Measurements from ENCODE around the gene HIVEP3. TPM values are rescaled to one million over a fixed set of nuclear protein-coding genes. Genes with fewer than 3 reads are reported as not detected.
A peak's percentile ranks its signal among the peaks of the same experiment; 100 is the strongest.

Gene HIVEP3
- total RNA-seq, 1 donor from 2014 or later = 76.7 TPM

- peaks cover 6% of the 10 kb centered on the region for H3K36me3 Mint-ChIP-seq (ENCODE audit: low read depth)
- H3K27ac Mint-ChIP-seq = peak overlapping the region; percentile 57
- peak overlapping the region; percentile 23 for H3K4me3 Mint-ChIP-seq
Measured at GRCh38 chr1:41901551-41901950, 17.2 kb downstream of the HIVEP3 start.

GRCh38 chr1:41900603-41901444, 17.9 kb downstream of the HIVEP3 start:
- H3K36me3 Mint-ChIP-seq (ENCODE audit: low read depth) = peaks cover 5% of the 10 kb centered on the region
- peak overlapping the region; percentile 50 for H3K27ac Mint-ChIP-seq
- no peak for DNase-seq (ENCODE audit: low spot score)
- no peaks in the 10 kb centered on the region for H3K27me3 Mint-ChIP-seq (ENCODE audit: insufficient read depth)
- peaks cover 88% of the 10 kb centered on the region for H3K4me1 Mint-ChIP-seq (ENCODE audit: low read depth)
- peak overlapping the region; percentile 30 for H3K4me3 Mint-ChIP-seq
- intact Hi-C loops (cut with micrococcal nuclease) = no loop called here
- no peaks in the 10 kb centered on the region for H3K9me3 Mint-ChIP-seq

More at GRCh38 chr1:41901551-41901950, 17.2 kb downstream of the HIVEP3 start:
- Mint-ChIP-seq H3K27me3 (ENCODE audit: insufficient read depth) (no peaks in the 10 kb centered on the region), H3K9me3 (no peaks in the 10 kb centered on the region), H3K4me1 (ENCODE audit: low read depth) (peaks cover 87% of the 10 kb centered on the region)
- DNase-seq (ENCODE audit: low spot score) = no peak
- intact Hi-C loops (cut with micrococcal nuclease) = no loop called here

GRCh38 chr1:41898191-41898713, 20.5 kb downstream of the HIVEP3 start:
- Mint-ChIP-seq H3K9me3 (no peaks in the 10 kb centered on the region), H3K27ac (peak overlapping the region; percentile 94), H3K4me3 (peak overlapping the region; percentile 78), H3K27me3 (ENCODE audit: insufficient read depth) (no peaks in the 10 kb centered on the region), H3K4me1 (ENCODE audit: low read depth) (peaks cover 86% of the 10 kb centered on the region), H3K36me3 (ENCODE audit: low read depth) (peaks cover 2% of the 10 kb centered on the region)
- intact Hi-C loops (cut with micrococcal nuclease) = loop anchor here (1.0 kb wide), 3 partner anchors 16 to 137 kb away; no protein-coding TSS in a partner anchor
- DNase-seq (ENCODE audit: low spot score) = peak; percentile 77

- DNase-seq (ENCODE audit: low spot score) = no peak
- Mint-ChIP-seq H3K36me3 (ENCODE audit: low read depth) (peaks cover 2% of the 10 kb centered on the region), H3K27me3 (ENCODE audit: insufficient read depth) (no peaks in the 10 kb centered on the region), H3K27ac (peak overlapping the region; percentile 11), H3K4me1 (ENCODE audit: low read depth) (peaks cover 83% of the 10 kb centered on the region), H3K9me3 (no peaks in the 10 kb centered on the region), H3K4me3 (no peak overlapping the region)
- intact Hi-C loops (cut with micrococcal nuclease) = no loop called here
Measured at GRCh38 chr1:41895552-41895951, 23.2 kb downstream of the HIVEP3 start.

GRCh38 chr1:41894808-41895483, 23.8 kb downstream of the HIVEP3 start:
- no peak for DNase-seq (ENCODE audit: low spot score)

GRCh38 chr1:41894101-41894807, 24.5 kb downstream of the HIVEP3 start:
- Mint-ChIP-seq H3K27ac (peak overlapping the region; percentile 7), H3K27me3 (ENCODE audit: insufficient read depth) (no peaks in the 10 kb centered on the region), H3K9me3 (no peaks in the 10 kb centered on the region), H3K36me3 (ENCODE audit: low read depth) (peaks cover 2% of the 10 kb centered on the region), H3K4me3 (no peak overlapping the region), H3K4me1 (ENCODE audit: low read depth) (peaks cover 83% of the 10 kb centered on the region)
- no peak for DNase-seq (ENCODE audit: low spot score)
- intact Hi-C loops (cut with micrococcal nuclease) = loop anchor here (5.0 kb wide), 1 partner anchor 38 kb away; no protein-coding TSS in a partner anchor

More at GRCh38 chr1:41894808-41895483, 23.8 kb downstream of the HIVEP3 start:
- intact Hi-C loops (cut with micrococcal nuclease) = loop anchor here (5.0 kb wide), 1 partner anchor 37 kb away; no protein-coding TSS in a partner anchor
- H3K27ac Mint-ChIP-seq = peak overlapping the region; percentile 14
- H3K9me3 Mint-ChIP-seq = no peaks in the 10 kb centered on the region
- peaks cover 84% of the 10 kb centered on the region for H3K4me1 Mint-ChIP-seq (ENCODE audit: low read depth)
- peaks cover 2% of the 10 kb centered on the region for H3K36me3 Mint-ChIP-seq (ENCODE audit: low read depth)
- no peak overlapping the region for H3K4me3 Mint-ChIP-seq
- H3K27me3 Mint-ChIP-seq (ENCODE audit: insufficient read depth) = no peaks in the 10 kb centered on the region

- peak overlapping the region; percentile 92 for H3K27ac Mint-ChIP-seq
- H3K36me3 Mint-ChIP-seq (ENCODE audit: low read depth) = no peaks in the 10 kb centered on the region
- no peak for DNase-seq (ENCODE audit: low spot score)
- peaks cover 76% of the 10 kb centered on the region for H3K4me1 Mint-ChIP-seq (ENCODE audit: low read depth)
- H3K9me3 Mint-ChIP-seq = no peaks in the 10 kb centered on the region
- H3K4me3 Mint-ChIP-seq = peak overlapping the region; percentile 82
- H3K27me3 Mint-ChIP-seq (ENCODE audit: insufficient read depth) = no peaks in the 10 kb centered on the region
- intact Hi-C loops (cut with micrococcal nuclease) = loop anchor here (5.0 kb wide), 1 partner anchor 40 kb away; no protein-coding TSS in a partner anchor
Measured at GRCh38 chr1:41892301-41892781, 26.4 kb downstream of the HIVEP3 start.

GRCh38 chr1:41891199-41891896, 27.4 kb downstream of the HIVEP3 start:
- H3K4me3 Mint-ChIP-seq = peak overlapping the region; percentile 82

GRCh38 chr1:41890825-41891198, 27.9 kb downstream of the HIVEP3 start:
- H3K9me3 Mint-ChIP-seq = no peaks in the 10 kb centered on the region
- H3K36me3 Mint-ChIP-seq (ENCODE audit: low read depth) = no peaks in the 10 kb centered on the region
- peaks cover 67% of the 10 kb centered on the region for H3K4me1 Mint-ChIP-seq (ENCODE audit: low read depth)
- peak overlapping the region; percentile 92 for H3K27ac Mint-ChIP-seq
- no peak for DNase-seq (ENCODE audit: low spot score)
- peak overlapping the region; percentile 82 for H3K4me3 Mint-ChIP-seq
- H3K27me3 Mint-ChIP-seq (ENCODE audit: insufficient read depth) = no peaks in the 10 kb centered on the region
- intact Hi-C loops (cut with micrococcal nuclease) = loop anchor here (1.0 to 5.0 kb wide), 2 partner anchors 41 to 317 kb away; no protein-coding TSS in a partner anchor

More at GRCh38 chr1:41891199-41891896, 27.4 kb downstream of the HIVEP3 start:
- Mint-ChIP-seq H3K4me1 (ENCODE audit: low read depth) (peaks cover 69% of the 10 kb centered on the region), H3K36me3 (ENCODE audit: low read depth) (no peaks in the 10 kb centered on the region), H3K9me3 (no peaks in the 10 kb centered on the region), H3K27me3 (ENCODE audit: insufficient read depth) (no peaks in the 10 kb centered on the region), H3K27ac (peak overlapping the region; percentile 92)
- DNase-seq (ENCODE audit: low spot score) = peak; percentile 57
- intact Hi-C loops (cut with micrococcal nuclease) = loop anchor here (1.0 to 5.0 kb wide), 2 partner anchors 41 to 317 kb away; no protein-coding TSS in a partner anchor

GRCh38 chr1:41889506-41890414, 29.0 kb downstream of the HIVEP3 start:
- H3K36me3 Mint-ChIP-seq (ENCODE audit: low read depth) = no peaks in the 10 kb centered on the region
- H3K9me3 Mint-ChIP-seq = no peaks in the 10 kb centered on the region
- peak overlapping the region; percentile 45 for H3K27ac Mint-ChIP-seq
- DNase-seq (ENCODE audit: low spot score) = no peak
- intact Hi-C loops (cut with micrococcal nuclease) = loop anchor here (5.0 kb wide), 1 partner anchor 43 kb away; no protein-coding TSS in a partner anchor
- H3K27me3 Mint-ChIP-seq (ENCODE audit: insufficient read depth) = no peaks in the 10 kb centered on the region
- peaks cover 57% of the 10 kb centered on the region for H3K4me1 Mint-ChIP-seq (ENCODE audit: low read depth)
- H3K4me3 Mint-ChIP-seq = no peak overlapping the region

- DNase-seq (ENCODE audit: low spot score) = no peak
- Mint-ChIP-seq H3K4me3 (no peak overlapping the region), H3K4me1 (ENCODE audit: low read depth) (peaks cover 48% of the 10 kb centered on the region), H3K9me3 (no peaks in the 10 kb centered on the region), H3K27ac (peak overlapping the region; percentile 59), H3K36me3 (ENCODE audit: low read depth) (no peaks in the 10 kb centered on the region), H3K27me3 (ENCODE audit: insufficient read depth) (no peaks in the 10 kb centered on the region)
- intact Hi-C loops (cut with micrococcal nuclease) = no loop called here
Measured at GRCh38 chr1:41888756-41889155, 30.0 kb downstream of the HIVEP3 start.

Measured in activated T-helper 1 cell treated with anti-CD3 and anti-CD28 coated beads, Interleukin-12 subunit alpha, Interleukin-12 subunit beta, Interleukin-2, Interleukin-4 antibody, amounts not matched to agents 30 ng/mL and 10 ng/mL and 1 ng/mL, durations not matched to agents 14 hours and 24 hours and 36 hours (primary cell).